CD4-positive, alpha-beta T cell treated with Interleukin-4 for 4 hours (primary cell): ENCODE measurements around the gene APOA1.

ENCODE experiments used
- DNase-seq: peaks from one replicate; pipeline ENCODE4 v3.0.0-alpha.2; 2020

The APOA1 gene

GRCh38 chr11:116786966-116787365 lies 50.5 kb downstream of the APOA1 start:
- DNase-seq, result no peak

- DNase-seq, result no peak
Measured at GRCh38 chr11:116786326-116786725, 51.1 kb downstream of the APOA1 start.
